HUES6 (cell line): ENCODE measurements around the gene OR52B4.
"Not testable (repeated sequence)": the region's sequence is repeated elsewhere in the genome, so short reads cannot be mapped to it uniquely, and the experiment has no call there.

Experiments
- H3K27ac ChIP-seq: 2 replicates; pipeline ENCODE4 v1.7.0; 2013; ENCODE audit warnings: low read depth, mild to moderate bottlenecking, low read length, inconsistent platforms
- H3K27me3 ChIP-seq: 2 replicates; pipeline ENCODE4 v1.6.1; 2013; ENCODE audit warnings: low read length; ENCODE audit not compliant: control insufficient read depth, insufficient read depth
- H3K36me3 ChIP-seq: 2 replicates; pipeline ENCODE4 v1.6.1; 2013; ENCODE audit warnings: low read length; ENCODE audit not compliant: control insufficient read depth, insufficient read depth
- H3K4me1 ChIP-seq: 2 replicates; pipeline ENCODE4 v1.6.1; 2013; ENCODE audit warnings: low read length; ENCODE audit not compliant: control insufficient read depth, insufficient read depth
- H3K4me3 ChIP-seq: 2 replicates; pipeline ENCODE4 v1.5.1; 2013; ENCODE audit warnings: low read depth, low read length
- H3K9ac ChIP-seq: one replicate; pipeline ENCODE4 v1.6.1; 2013; ENCODE audit warnings: mild to moderate bottlenecking, low read length
- H3K9me3 ChIP-seq: 2 replicates; pipeline ENCODE4 v1.6.1; 2013; ENCODE audit warnings: low read depth, low read length; ENCODE audit not compliant: control insufficient read depth, insufficient read depth

OR52B4 gene

DNA sequence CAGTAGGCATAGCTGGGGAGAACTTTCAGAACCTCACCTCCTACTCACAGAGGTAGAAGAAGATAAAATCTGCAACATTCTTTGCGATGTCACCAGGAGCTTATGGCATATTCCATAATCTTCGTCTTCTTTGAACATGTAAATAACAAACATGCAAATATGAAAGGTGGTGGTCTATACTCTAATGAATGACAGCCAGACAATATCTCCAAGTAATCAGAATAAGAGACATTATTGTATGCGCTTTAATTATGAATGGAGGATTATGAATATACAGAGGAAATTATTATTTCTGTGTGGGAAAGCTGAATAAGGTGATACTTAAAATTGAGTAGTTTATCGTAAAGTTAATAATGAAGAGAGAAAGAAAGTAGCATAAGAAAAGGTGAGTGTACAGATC is at the start of gene OR52B4:
OR52B4 (minus strand) TSS at position 101 of the 400 bp plus-strand sequence; CDS start at position 10, 91 bp downstream.
- Histone ChIP-seq H3K27me3 (peaks cover 5% of the 10 kb centered on the region; the same call in 1 of the 2 replicates), H3K4me3 (no peak within 1 kb of the TSS), H3K9me3 (no peaks in the 10 kb centered on the region), H3K4me1 (no peaks in the 10 kb centered on the region), H3K36me3 (no peaks in the 10 kb centered on the region), H3K27ac (no peak within 1 kb of the TSS), H3K9ac (no peak within 1 kb of the TSS)

DNA sequence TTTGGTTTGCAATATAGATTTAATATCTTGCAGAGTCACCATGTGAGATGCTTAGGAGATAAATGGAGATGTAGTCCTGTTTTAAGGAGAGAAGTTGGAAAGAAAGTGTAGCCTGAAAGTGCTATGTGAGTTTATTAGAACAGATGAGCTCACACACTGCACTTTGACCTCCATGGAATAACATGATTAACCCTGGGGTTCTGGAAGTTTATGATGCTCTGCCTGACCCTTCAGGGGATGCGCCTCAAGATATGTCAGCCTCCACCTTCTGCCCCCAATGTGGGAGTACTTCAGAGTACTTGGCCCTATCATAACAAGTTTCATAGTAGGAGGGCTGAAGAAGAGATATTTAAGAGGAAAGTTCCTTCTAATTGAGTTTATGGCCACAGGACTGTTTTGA is 48.6 kb upstream of the OR52B4 start:
- H3K9ac ChIP-seq, result no peak overlapping the region
- H3K4me3 ChIP-seq, result no peak overlapping the region
- H3K27me3 ChIP-seq, result no peaks in the 10 kb centered on the region
- no peaks in the 10 kb centered on the region for H3K4me1 ChIP-seq
- no peaks in the 10 kb centered on the region for H3K36me3 ChIP-seq
- no peaks in the 10 kb centered on the region for H3K9me3 ChIP-seq
- no peak overlapping the region for H3K27ac ChIP-seq

DNA sequence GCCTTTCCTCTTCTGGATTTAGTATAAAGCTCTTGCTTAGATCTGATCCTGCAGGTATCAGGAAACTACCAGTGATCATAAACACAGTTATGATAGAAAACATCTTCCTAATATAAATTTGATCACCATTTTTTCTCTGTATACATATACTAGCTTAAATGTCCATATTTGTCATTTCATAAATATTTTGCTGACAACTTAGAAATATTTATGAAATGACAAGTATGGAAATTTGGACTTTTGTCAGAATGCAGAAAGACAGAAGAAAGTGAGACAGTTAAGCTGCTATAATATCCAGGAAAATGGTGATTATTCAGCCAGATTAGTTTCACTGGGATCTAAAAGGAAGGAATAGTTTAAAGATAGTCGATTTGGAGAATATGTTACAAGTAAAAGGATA is 48.1 kb upstream of the OR52B4 start:
- no peak overlapping the region for H3K27ac ChIP-seq
- H3K9ac ChIP-seq, result no peak overlapping the region
- H3K27me3 ChIP-seq, result no peaks in the 10 kb centered on the region
- no peaks in the 10 kb centered on the region for H3K36me3 ChIP-seq
- H3K4me1 ChIP-seq, result no peaks in the 10 kb centered on the region
- H3K9me3 ChIP-seq, result no peaks in the 10 kb centered on the region
- H3K4me3 ChIP-seq, result no peak overlapping the region

DNA sequence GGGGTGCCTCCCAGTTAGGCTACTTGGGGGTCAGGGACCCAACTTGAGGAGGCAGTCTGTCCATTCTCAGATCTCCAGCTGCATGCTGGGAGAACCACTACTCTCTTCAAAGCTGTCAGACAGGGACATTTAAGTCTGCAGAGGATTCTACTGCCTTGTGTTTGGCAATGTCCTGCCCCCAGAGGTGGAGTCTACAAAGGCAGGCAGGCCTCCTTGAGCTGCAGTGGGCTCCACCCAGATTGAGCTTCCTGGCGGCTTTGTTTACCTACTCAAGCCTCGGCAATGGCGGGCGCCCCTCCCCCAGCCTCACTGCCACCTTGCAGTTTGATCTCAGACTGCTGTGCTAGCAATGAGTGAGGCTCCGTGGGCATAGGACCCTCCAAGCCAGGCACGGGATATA is 38.0 kb upstream of the OR52B4 start:
- not testable (repeated sequence) for H3K4me3 ChIP-seq, H3K9me3 ChIP-seq, H3K4me1 ChIP-seq, H3K9ac ChIP-seq, H3K27me3 ChIP-seq, H3K36me3 ChIP-seq, H3K27ac ChIP-seq

DNA sequence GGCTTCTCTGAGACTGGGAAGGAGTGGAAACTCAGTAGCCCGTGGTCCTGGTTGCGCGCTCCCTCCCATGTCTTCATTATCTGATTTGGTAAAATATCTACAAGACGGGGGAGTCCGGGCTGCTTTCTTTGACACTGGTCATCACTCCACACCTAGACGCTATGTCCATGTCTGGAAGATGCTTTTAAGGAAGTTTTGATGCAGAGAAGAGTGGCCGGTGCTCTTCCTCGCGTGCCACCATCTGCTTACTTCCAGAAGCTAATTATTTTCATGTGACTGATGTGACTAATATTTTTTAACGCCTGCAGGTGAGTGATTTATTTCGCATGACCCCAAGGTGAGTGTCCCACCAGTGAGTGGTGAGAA is 25.7 kb upstream of the OR52B4 start:
- Histone ChIP-seq H3K4me1 (no peaks in the 10 kb centered on the region), H3K9ac (no peak overlapping the region), H3K27me3 (no peaks in the 10 kb centered on the region), H3K27ac (no peak overlapping the region), H3K9me3 (no peaks in the 10 kb centered on the region), H3K36me3 (peaks cover 16% of the 10 kb centered on the region), H3K4me3 (peak overlapping the region; percentile 75)

DNA sequence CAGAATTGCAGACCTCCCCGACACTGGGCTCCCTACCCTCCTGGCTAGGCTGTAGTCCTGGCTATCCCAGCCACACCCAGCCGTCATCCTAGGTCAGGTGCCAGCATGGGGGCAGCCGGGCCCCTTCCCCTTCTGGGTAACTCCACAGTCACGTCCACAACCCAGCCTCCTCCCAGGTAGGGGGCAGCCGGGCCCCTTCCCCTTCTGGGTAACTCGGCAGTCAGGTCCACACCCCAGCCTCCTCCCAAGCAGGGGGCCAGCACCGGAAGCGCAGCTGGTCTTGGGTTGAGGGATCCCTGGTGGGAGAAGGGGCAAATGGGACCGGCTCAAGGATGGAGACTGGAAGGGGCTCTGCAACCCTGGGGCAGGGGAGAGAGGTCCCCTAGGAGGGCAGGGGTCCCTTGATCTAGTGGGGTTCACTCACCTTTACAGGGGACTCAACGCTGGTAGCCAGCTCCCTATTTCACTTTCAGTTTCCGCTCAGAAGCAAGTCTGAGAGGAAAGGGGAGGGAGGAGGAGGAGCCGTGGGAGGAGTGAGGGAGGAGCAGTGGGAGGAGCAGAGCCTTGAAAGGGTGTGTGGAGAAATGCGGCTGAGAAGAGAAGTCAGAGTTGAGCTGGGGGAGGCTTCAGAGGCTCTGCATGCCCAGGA is 25.1 kb upstream of the OR52B4 start, which contains the start of gene TRIM21:
TRIM21 (minus strand) TSS at position 494 of the 649 bp plus-strand sequence. CDS start 3,293 bp downstream, outside the sequence.
- Histone ChIP-seq H3K4me1 (no peaks in the 10 kb centered on the region), H3K9me3 (no peaks in the 10 kb centered on the region), H3K9ac (peak within 1 kb of the TSS; percentile 64), H3K36me3 (peaks cover 21% of the 10 kb centered on the region), H3K27me3 (no peaks in the 10 kb centered on the region), H3K4me3 (peak within 1 kb of the TSS; percentile 75), H3K27ac (no peak within 1 kb of the TSS)

DNA sequence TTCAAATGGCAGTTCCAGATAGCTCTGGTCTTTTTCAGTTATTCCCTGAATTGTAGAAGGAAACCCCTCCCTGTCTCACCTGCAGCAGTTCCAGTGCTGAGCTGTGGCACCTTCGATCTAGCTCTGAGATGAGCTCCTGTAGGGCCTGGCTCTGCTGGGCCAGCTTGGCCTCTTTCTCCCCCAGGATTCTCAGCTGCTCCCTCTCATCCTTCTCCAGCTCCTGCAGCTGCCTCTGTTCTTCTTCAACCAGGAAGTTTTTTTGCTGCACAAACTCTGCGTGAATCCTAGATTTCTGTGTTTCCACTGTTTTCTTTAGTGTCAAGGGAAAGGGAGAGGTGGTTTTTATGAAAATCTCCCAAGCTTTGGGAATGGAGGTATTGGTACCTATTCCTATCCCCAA is 20.0 kb upstream of the OR52B4 start:
- Histone ChIP-seq H3K9ac (no peak overlapping the region), H3K36me3 (peaks cover 50% of the 10 kb centered on the region), H3K4me1 (no peaks in the 10 kb centered on the region), H3K27me3 (no peaks in the 10 kb centered on the region), H3K4me3 (no peak overlapping the region), H3K27ac (no peak overlapping the region), H3K9me3 (no peaks in the 10 kb centered on the region)

DNA sequence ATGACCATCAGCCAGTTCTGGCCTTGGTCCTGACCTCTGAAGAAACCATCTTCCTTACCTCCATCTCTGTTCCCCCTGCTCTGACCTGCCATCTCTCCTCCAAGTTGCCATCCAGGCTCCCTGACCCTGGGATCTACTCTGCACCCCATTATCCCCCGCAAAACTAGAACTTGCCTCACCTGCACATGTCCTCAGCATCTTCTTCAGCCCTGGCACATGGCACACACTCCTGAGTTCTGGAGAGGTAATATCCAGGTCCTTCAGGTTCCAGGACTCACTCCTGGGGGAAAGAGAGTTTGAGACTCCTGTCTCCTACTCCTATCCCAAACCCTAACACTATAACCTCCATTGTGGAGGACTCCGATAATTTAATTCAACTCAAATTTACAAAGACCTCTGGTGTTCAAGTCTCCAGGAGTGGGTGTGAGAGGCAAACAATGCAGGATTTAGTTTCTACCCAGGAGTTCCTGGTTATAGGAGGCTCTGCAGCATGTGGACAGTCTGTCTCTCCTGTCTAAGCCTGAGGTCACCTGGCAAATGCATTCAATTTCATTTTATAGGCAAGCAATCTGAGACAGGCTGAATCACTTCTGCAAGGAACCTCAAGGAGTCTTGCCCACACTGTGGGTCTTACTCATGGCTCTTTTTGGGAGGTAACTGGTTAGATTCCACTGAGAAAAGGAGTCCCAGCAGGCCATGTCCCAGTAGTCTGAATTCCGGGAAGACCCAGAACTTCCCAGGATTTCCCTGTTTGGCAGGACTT is 18.0 kb upstream of the OR52B4 start:
- no peak overlapping the region for H3K4me3 ChIP-seq
- peaks cover 50% of the 10 kb centered on the region for H3K36me3 ChIP-seq

DNA sequence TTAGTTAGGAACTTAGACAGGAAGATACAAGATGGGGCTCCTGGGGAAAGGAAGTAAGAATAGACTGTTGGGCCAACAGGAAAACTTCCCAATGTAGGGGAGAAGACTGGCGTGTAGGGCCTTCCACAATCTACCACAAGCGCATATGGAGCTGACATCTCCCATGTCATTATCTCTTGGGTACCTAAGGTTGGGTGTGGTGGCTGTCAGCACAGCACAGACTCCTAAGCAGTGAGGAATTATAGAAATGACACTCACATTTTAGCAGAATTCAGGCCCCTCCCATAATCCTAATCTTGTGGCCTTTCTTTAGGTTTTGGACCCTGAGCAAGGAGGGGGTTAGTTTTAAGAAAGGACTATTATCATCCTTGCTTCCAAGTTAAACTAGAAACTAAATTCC is 13.7 kb upstream of the OR52B4 start:
- H3K9me3 ChIP-seq, result no peaks in the 10 kb centered on the region
- H3K4me1 ChIP-seq, result no peaks in the 10 kb centered on the region
- no peak overlapping the region for H3K9ac ChIP-seq
- peaks cover 18% of the 10 kb centered on the region for H3K36me3 ChIP-seq
- no peak overlapping the region for H3K4me3 ChIP-seq
- H3K27me3 ChIP-seq, result no peaks in the 10 kb centered on the region
- H3K27ac ChIP-seq, result no peak overlapping the region

More for the DNA sequence above, 18.0 kb upstream of the OR52B4 start:
- Histone ChIP-seq H3K9ac (no peak overlapping the region), H3K27me3 (no peaks in the 10 kb centered on the region), H3K27ac (no peak overlapping the region), H3K4me1 (no peaks in the 10 kb centered on the region), H3K9me3 (no peaks in the 10 kb centered on the region)

DNA sequence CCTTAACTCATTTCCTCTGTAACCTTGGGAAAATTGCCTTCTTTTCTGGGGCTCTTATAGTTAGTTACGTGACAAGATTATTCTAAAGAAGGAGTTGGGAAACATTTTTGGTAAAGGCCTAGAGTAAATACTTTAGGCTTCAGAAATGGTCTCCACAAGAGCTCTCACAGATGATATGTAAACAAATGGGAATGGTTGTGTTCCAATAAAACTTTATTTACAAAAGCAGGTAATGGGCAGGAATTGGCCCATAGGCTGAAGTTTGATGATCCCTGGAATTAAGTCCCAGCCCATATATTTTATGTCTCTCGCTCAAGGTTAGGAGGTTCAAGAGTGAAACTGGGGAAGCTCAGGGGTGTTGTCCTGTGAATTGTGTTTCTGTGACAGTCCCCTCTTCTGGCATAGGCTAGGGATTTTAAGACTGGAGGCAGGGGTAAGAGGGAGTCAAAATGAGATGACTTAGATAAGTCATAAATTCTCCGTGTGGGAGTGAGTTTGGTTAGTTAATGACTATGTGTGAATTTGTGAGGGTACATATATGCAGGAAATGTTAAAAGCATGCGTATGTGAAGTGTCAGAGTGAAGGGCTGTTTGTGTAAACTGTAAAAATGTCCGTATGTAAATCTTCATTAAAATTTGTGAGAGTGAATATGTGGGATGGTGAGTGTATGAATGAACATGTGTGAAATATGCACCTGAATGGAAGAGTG is 7.4 kb upstream of the OR52B4 start:
- Histone ChIP-seq H3K9me3 (no peaks in the 10 kb centered on the region), H3K4me3 (no peak overlapping the region), H3K9ac (no peak overlapping the region), H3K36me3 (no peaks in the 10 kb centered on the region), H3K4me1 (no peaks in the 10 kb centered on the region), H3K27me3 (no peaks in the 10 kb centered on the region), H3K27ac (no peak overlapping the region)

DNA sequence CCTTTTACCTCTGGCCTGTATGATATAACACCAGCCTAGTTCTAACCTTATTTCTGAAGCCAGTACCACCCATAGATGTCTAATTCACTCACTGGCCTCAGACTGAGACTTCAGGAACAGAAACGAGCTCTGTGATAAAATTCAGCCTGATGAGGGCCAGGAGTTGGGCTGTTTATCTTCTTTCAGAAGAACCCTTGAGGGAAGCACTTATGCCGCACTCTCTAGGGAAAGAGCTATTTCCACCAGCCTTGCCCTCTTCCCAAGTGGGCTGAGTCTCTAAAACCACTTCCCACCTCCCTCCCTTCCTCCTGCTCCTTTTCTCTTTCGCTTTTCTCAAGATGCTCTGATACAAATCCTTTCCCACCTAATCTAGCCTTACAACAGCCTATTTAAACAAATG is 2.0 kb upstream of the OR52B4 start:
- H3K4me1 ChIP-seq, result no peaks in the 10 kb centered on the region
- H3K4me3 ChIP-seq, result no peak overlapping the region
- H3K27me3 ChIP-seq, result peaks cover 5% of the 10 kb centered on the region; the same call in 1 of the 2 replicates
- H3K9ac ChIP-seq, result no peak overlapping the region
- H3K36me3 ChIP-seq, result no peaks in the 10 kb centered on the region
- no peak overlapping the region for H3K27ac ChIP-seq
- no peaks in the 10 kb centered on the region for H3K9me3 ChIP-seq
